Vein endothelial cell (primary cell): Measurements from ENCODE around the gene BCOR. TPM values are rescaled to one million over a fixed set of nuclear protein-coding genes. Genes with fewer than 3 reads are reported as not detected.

ENCODE experiments used
- total RNA-seq: library from RNA; depleted of rRNA; stranded (reverse); fragments of >200 nt; gene quantifications from 2 replicates; pipeline ENCODE4 v1.2.3, GENCODE V29; 2012

Gene BCOR
- 16.2 and 26.5 TPM in 2 replicates for total RNA-seq

GRCh38 chrX:40097504-40098263, at the start of gene BCOR:
BCOR (minus strand) TSS chrX:40097958; CDS start chrX:40077929, 20,029 bp downstream.

